K562 (cell line): Measurements from ENCODE around the gene DCAF8. TPM values are rescaled to one million over a fixed set of nuclear protein-coding genes. Genes with fewer than 3 reads are reported as not detected.

ENCODE experiments used
- BRD9 ChIP-seq: fragments of 450-650 bp; IDR thresholded peaks from 2 replicates; pipeline ENCODE4 v1.6.1; 2018; ENCODE audit warnings: low read depth; ENCODE audit not compliant: partially characterized antibody
- COPS2 ChIP-seq: fragments of 450-650 bp; conservative IDR thresholded peaks from 2 replicates; pipeline ENCODE4 v1.6.1; 2016; ENCODE audit warnings: mild to moderate bottlenecking, moderate library complexity
- KAT7 ChIP-seq: sonication (generic); formaldehyde crosslinking; IDR thresholded peaks from 2 replicates; pipeline ENCODE4 v1.8.0; 2022; ENCODE audit warnings: missing genetic modification reagents, mild to moderate bottlenecking, borderline replicate concordance
- KDM5B ChIP-seq: fragments of 200-600 bp; sonication (generic); IDR thresholded peaks from 2 replicates; pipeline ENCODE4 v1.6.1; 2012; ENCODE audit warnings: low read depth, mild to moderate bottlenecking, moderate library complexity, low read length, control low read depth, inconsistent platforms; ENCODE audit not compliant: insufficient replicate concordance
- MCM3 ChIP-seq: fragments of 450-650 bp; IDR thresholded peaks from 2 replicates; pipeline ENCODE4 v1.6.1; 2016
- MTA1 ChIP-seq: fragments of 450-650 bp; IDR thresholded peaks from 2 replicates; pipeline ENCODE4 v1.6.1; 2017; ENCODE audit warnings: borderline replicate concordance
- MYC ChIP-seq, 2 experiments: fragments of 250-450 bp in 1 of 2; sonication (Bioruptor Pico) in 1 of 2; IDR thresholded peaks; 2 replicates each; pipeline versions ENCODE4 v1.5.1 to v1.6.1; 2012 to 2021; ENCODE audit warnings: low read depth in 2 of 2, borderline replicate concordance in 1 of 2, improper control_type of control experiment in 1 of 2, low read length in 1 of 2, mild to moderate bottlenecking in 1 of 2, moderate library complexity in 1 of 2
- NCOA6 ChIP-seq: fragments of 450-650 bp; IDR thresholded peaks from 2 replicates; pipeline ENCODE4 v1.6.1; 2017; ENCODE audit warnings: mild to moderate bottlenecking
- NFE2L1 ChIP-seq: fragments of 450-650 bp; IDR thresholded peaks from 2 replicates; pipeline ENCODE4 v1.6.1; 2016; ENCODE audit warnings: missing genetic modification characterization, low read depth, mild to moderate bottlenecking, missing compliant biosample characterization, moderate library complexity, borderline replicate concordance
- TCF7L2 ChIP-seq: fragments of 150-350 bp; IDR thresholded peaks from 2 replicates; pipeline ENCODE4 v1.6.1; 2016; ENCODE audit warnings: low read depth, mild to moderate bottlenecking, low read length, moderate library complexity
- polyA plus RNA-seq, 8 experiments: library from polyadenylated mRNA; depleted of rRNA in 4 of 8; stranded (reverse) in 5 of 8; unstranded in 3 of 8; fragments of >200 nt; fragmentation: Nextera tagmentation in 2 of 8; fragmentation: Illumina TruSeq in 1 of 8; extraction: Ambion mirVana in 2 of 8; extraction: Trizol in 1 of 8; gene quantifications; 2 replicates each; pipeline versions ENCODE4 v1.2.1 to v1.2.3, GENCODE V29; 2011 to 2014; ENCODE audit warnings: inconsistent platforms in 1 of 8, missing spikeins in 1 of 8
- total RNA-seq, 7 experiments: library from RNA; depleted of rRNA in 6 of 7; stranded (reverse); fragments of >200 nt in 6 of 7; fragmentation: Illumina TruSeq in 2 of 7; extraction: Trizol in 2 of 7; gene quantifications; 2 replicates each; pipeline versions ENCODE4 v1.2.1 to v1.2.3, GENCODE V29; 2011 to 2021; ENCODE audit warnings: low replicate concordance in 1 of 7
- TF ChIP-seq, protein P1 (sequence below): sonication (generic); formaldehyde crosslinking; IDR thresholded peaks from 2 replicates; pipeline ENCODE4 v1.8.0; 2023; ENCODE audit warnings: mild to moderate bottlenecking, missing genetic modification reagents
- TF ChIP-seq, protein P2 (sequence below): fragments of 450-650 bp; IDR thresholded peaks from one replicate; pipeline ENCODE4 v1.6.1; 2018; ENCODE audit warnings: mild to moderate bottlenecking, moderate library complexity; ENCODE audit not compliant: partially characterized antibody
- TF ChIP-seq, protein P3 (sequence below), 2 experiments: IDR thresholded peaks; 2 replicates each; pipeline ENCODE4 v1.6.1; 2011; ENCODE audit warnings: borderline replicate concordance in 1 of 2, control low read depth in 1 of 2, low read depth in 1 of 2, low read length in 1 of 2, mild to moderate bottlenecking in 1 of 2, mixed read lengths in 1 of 2, moderate library complexity in 1 of 2; ENCODE audit not compliant: insufficient read depth in 1 of 2, insufficient read length in 1 of 2, poor library complexity in 1 of 2, severe bottlenecking in 1 of 2; ENCODE audit errors: extremely low read depth in 1 of 2
- TF ChIP-seq, protein P4 (sequence below): fragments of 250-450 bp; sonication (Bioruptor Pico); IDR thresholded peaks from 2 replicates; pipeline ENCODE4 v1.5.0; 2021; ENCODE audit warnings: mild to moderate bottlenecking, moderate library complexity

DCAF8 gene
- total and polyA plus RNA-seq, 9 of the 15 experiments (the other 6 are each of a cell fraction or from before 2014, with no cell fraction given): 11.6 to 149 (median 81.3) TPM

DNA sequence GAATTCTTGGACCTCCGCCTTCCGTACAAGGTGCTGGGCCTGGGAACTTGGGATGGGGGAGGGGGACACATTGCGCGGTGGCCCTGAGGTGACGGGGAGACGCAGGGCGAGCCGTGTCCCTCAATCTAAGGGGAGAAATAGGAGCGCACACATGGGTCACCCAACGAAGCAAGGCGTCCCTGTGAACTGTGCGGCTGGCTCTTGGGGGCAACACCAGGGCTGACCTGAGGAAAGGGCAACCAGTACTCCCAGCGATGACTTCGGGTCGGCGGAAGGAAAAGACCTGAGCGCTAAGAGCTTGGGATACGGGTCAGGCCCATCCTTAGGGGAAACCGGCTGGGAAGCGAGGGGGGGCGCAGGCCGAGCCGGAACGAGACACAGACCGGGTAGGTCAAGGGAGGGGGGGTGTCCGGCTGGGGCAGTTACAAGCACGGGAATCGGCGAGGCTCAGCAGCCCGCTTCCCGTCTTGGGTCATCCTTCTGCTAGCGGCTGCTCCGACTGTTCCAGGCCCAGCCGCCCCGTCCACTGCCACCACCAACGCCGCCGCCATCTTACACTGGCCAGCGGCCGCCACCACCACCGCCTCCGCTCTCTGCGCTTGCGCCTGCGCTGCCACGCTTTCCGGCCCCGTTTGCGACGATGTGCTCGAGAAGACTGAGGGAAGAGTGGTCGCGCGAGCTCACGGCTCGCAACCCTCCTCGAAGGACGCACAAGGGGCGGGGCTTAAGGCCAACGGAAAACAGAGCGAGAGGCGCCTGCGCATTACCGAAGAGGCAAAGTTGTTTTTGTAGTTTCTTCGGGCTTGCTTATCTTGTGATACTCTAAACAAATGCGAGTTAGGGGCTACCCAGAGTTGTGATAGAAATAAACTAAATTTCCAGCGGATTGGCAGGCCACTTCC, at the start of gene DCAF8 (continued):
- TF ChIP-seq, protein P1, sequence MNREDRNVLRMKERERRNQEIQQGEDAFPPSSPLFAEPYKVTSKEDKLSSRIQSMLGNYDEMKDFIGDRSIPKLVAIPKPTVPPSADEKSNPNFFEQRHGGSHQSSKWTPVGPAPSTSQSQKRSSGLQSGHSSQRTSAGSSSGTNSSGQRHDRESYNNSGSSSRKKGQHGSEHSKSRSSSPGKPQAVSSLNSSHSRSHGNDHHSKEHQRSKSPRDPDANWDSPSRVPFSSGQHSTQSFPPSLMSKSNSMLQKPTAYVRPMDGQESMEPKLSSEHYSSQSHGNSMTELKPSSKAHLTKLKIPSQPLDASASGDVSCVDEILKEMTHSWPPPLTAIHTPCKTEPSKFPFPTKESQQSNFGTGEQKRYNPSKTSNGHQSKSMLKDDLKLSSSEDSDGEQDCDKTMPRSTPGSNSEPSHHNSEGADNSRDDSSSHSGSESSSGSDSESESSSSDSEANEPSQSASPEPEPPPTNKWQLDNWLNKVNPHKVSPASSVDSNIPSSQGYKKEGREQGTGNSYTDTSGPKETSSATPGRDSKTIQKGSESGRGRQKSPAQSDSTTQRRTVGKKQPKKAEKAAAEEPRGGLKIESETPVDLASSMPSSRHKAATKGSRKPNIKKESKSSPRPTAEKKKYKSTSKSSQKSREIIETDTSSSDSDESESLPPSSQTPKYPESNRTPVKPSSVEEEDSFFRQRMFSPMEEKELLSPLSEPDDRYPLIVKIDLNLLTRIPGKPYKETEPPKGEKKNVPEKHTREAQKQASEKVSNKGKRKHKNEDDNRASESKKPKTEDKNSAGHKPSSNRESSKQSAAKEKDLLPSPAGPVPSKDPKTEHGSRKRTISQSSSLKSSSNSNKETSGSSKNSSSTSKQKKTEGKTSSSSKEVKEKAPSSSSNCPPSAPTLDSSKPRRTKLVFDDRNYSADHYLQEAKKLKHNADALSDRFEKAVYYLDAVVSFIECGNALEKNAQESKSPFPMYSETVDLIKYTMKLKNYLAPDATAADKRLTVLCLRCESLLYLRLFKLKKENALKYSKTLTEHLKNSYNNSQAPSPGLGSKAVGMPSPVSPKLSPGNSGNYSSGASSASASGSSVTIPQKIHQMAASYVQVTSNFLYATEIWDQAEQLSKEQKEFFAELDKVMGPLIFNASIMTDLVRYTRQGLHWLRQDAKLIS (CRISPR knock-in tag): no peak; the same call in 1 of the 2 replicates
- TF ChIP-seq KDM5B (peak; percentile 94), NFE2L1 (tag) (no peak), MYC (IDR thresholded peaks at IDR 0.05; ENCODE audit: low read depth, low read length) (peak; percentile 54), MYC (CRISPR knock-in tag; IDR thresholded peaks at IDR 0.05; ENCODE audit: borderline replicate concordance, low read depth) (peak; percentile 80; the same call in 1 of the 2 replicates), NCOA6 (no peak), COPS2 (no peak), MTA1 (no peak), KAT7 (CRISPR knock-in tag) (no peak), BRD9 (peak; percentile 26), TCF7L2 (no peak), MCM3 (no peak)
- TF ChIP-seq, protein P2, sequence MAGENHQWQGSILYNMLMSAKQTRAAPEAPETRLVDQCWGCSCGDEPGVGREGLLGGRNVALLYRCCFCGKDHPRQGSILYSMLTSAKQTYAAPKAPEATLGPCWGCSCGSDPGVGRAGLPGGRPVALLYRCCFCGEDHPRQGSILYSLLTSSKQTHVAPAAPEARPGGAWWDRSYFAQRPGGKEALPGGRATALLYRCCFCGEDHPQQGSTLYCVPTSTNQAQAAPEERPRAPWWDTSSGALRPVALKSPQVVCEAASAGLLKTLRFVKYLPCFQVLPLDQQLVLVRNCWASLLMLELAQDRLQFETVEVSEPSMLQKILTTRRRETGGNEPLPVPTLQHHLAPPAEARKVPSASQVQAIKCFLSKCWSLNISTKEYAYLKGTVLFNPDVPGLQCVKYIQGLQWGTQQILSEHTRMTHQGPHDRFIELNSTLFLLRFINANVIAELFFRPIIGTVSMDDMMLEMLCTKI: no peak
- TF ChIP-seq, protein P3, sequence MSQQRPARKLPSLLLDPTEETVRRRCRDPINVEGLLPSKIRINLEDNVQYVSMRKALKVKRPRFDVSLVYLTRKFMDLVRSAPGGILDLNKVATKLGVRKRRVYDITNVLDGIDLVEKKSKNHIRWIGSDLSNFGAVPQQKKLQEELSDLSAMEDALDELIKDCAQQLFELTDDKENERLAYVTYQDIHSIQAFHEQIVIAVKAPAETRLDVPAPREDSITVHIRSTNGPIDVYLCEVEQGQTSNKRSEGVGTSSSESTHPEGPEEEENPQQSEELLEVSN (IDR thresholded peaks at IDR 0.05; ENCODE audit: borderline replicate concordance in 1 of 2, extremely low read depth in 1 of 2, insufficient read depth in 1 of 2, insufficient read length in 1 of 2, low read depth in 1 of 2, low read length in 1 of 2, poor library complexity in 1 of 2, severe bottlenecking in 1 of 2): no peak
- TF ChIP-seq, protein P4, sequence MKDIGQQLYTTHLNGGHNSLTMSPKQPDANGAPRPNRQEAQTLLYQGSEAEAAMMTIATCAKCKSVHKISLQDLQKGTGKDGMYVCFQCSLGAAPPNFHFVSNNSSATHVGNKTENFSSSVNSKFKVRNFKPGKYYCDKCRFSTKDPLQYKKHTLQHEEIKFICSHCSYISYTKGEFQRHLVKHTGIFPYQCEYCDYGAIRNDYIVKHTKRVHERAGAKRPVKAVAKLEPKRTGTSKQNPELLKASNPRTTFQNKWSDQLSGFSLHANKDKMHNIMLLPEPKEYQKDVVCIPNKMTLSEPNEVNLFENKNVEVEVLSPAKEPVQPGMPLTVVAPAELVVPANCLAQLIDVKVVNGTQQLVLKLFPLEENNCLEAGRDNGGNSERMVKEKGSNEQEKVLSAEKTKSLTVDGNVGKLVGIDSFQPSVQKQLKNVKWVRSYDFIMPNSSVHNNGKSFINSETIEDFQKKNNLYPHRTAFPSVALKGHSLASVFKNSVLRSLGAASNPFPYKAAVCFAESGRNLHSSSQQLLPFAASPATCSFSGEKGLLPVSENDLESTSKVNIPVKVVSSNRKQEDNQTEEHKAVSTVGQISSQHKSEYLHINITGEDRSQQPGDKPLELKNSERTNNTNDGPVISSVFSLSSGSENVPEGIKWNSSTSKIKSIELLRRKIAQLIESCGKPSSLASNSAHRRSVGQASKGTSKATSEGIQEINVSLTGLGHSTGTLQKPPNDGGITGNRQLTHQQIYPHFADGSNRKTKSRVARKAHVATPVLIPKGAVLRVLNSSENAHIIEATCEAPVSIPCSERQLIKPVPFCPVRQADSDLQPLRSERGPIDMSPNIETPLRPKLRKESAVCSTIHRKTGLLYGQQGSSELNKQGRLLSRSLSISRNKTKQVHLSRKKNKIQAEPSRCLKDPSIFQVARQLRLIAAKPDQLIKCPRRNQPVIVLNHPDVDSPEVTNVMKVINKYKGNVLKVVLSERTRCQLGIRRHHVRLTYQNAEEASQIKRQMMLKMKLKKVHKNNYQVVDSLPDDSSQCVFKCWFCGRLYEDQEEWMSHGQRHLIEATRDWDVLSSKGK (CRISPR knock-in tag): no peak
